Right atrium auricular region (tissue), 2 donors: ENCODE results near the gene DISP3. TPM values are rescaled to one million over a fixed set of nuclear protein-coding genes. Genes with fewer than 3 reads are reported as not detected.

ENCODE experiments used
- DNase-seq: peaks from one replicate; pipeline ENCODE4 v3.0.0-alpha.2; 2019; ENCODE audit warnings: low spot score
- H3K27ac ChIP-seq, 2 donors: fragments of 200-600 bp; sonication (generic); 1 replicate in 1 of 2; 2 replicates in 1 of 2; pipeline ENCODE4 v1.5.1; 2016 to 2019
- H3K27me3 ChIP-seq, 2 donors: fragments of 200-600 bp; sonication (generic); one replicate each; pipeline versions ENCODE4 v1.5.1 to v1.6.0; 2017 to 2019
- H3K36me3 ChIP-seq: fragments of 200-600 bp; sonication (generic); one replicate; pipeline ENCODE4 v1.5.1; 2016
- H3K4me1 ChIP-seq, 2 donors: fragments of 200-600 bp; sonication (generic); one replicate each; pipeline versions ENCODE4 v1.5.1 to v1.6.0; 2017 to 2019
- H3K4me3 ChIP-seq, 2 donors: fragments of 200-600 bp; sonication (generic); 1 replicate in 1 of 2; 2 replicates in 1 of 2; pipeline ENCODE4 v1.5.1; 2017 to 2019; ENCODE audit warnings: mild to moderate bottlenecking in 1 of 2, moderate library complexity in 1 of 2
- H3K9me3 ChIP-seq, 2 donors: fragments of 200-600 bp; sonication (generic); one replicate each; pipeline ENCODE4 v1.5.1; 2019
- total RNA-seq, 2 donors: library from RNA; depleted of rRNA; stranded (reverse); fragments of >200 nt; gene quantifications; one replicate each; pipeline ENCODE4 v1.1.0, GENCODE V29; 2016
- TF ChIP-seq, protein P1 (sequence below), 2 donors: fragments of 200-600 bp; sonication (generic); IDR thresholded peaks; one replicate each; pipeline ENCODE4 v1.5.1; 2019; ENCODE audit warnings: antibody characterized with exemption in 2 of 2

The DISP3 gene
- total RNA-seq, 2 donors from 2014 or later: 0.16 TPM; not detected in 1

DNA sequence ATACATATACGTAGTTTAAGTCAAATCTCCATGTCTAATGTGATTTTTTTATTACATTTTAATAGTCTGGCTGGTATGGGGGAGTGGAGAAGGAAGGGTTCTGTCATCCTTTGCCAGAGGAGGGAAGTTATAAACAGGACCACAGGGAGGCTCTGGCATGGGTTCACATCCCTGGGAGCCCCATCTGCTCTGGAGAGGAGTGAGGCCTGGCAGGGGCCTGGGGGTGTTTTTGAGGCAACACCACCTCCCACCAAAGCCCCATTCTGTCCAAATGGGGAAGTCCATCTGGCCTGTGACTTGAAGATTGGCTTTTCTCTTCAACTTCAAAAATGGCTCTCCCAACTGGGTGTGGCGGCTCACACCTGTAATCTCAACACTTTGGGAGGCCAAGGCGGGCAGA is 15.8 kb downstream of the DISP3 start:
- no peak for DNase-seq
- Histone ChIP-seq H3K4me1 (no peaks in the 10 kb centered on the region), H3K27me3 (no peaks in the 10 kb centered on the region), H3K36me3 (no peaks in the 10 kb centered on the region), H3K9me3 (peaks cover 0 to 10% of the 10 kb centered on the region in 2 donors), H3K27ac (no peak overlapping the region), H3K4me3 (no peak overlapping the region)
- TF ChIP-seq, protein P1, sequence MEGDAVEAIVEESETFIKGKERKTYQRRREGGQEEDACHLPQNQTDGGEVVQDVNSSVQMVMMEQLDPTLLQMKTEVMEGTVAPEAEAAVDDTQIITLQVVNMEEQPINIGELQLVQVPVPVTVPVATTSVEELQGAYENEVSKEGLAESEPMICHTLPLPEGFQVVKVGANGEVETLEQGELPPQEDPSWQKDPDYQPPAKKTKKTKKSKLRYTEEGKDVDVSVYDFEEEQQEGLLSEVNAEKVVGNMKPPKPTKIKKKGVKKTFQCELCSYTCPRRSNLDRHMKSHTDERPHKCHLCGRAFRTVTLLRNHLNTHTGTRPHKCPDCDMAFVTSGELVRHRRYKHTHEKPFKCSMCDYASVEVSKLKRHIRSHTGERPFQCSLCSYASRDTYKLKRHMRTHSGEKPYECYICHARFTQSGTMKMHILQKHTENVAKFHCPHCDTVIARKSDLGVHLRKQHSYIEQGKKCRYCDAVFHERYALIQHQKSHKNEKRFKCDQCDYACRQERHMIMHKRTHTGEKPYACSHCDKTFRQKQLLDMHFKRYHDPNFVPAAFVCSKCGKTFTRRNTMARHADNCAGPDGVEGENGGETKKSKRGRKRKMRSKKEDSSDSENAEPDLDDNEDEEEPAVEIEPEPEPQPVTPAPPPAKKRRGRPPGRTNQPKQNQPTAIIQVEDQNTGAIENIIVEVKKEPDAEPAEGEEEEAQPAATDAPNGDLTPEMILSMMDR (IDR thresholded peaks at IDR 0.05): no peak

DNA sequence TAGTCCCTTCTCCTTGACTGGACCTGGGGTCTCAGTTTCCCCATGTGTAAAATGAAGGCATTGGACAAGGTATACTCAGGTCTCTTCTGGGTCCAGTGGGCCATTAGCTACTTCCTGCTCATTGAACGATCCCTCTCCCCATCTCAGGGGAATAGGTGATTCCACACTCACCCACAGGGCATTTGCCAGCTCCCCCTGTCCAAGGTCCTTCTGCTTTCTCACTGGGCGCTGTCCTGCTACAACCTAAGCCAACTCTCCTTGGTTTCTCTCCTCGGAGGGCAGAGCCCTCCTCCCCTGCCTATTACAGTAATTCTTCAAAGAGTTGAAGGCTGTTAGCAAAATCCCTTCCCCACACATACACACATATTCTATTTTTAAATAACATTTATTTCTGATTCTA is 16.6 kb downstream of the DISP3 start:
- Histone ChIP-seq H3K36me3 (no peaks in the 10 kb centered on the region), H3K9me3 (peaks cover 0 to 10% of the 10 kb centered on the region in 2 donors), H3K27ac (no peak overlapping the region), H3K27me3 (no peaks in the 10 kb centered on the region), H3K4me3 (no peak overlapping the region), H3K4me1 (no peaks in the 10 kb centered on the region)
- DNase-seq: no peak
- TF ChIP-seq, protein P1 (IDR thresholded peaks at IDR 0.05): no peak

DNA sequence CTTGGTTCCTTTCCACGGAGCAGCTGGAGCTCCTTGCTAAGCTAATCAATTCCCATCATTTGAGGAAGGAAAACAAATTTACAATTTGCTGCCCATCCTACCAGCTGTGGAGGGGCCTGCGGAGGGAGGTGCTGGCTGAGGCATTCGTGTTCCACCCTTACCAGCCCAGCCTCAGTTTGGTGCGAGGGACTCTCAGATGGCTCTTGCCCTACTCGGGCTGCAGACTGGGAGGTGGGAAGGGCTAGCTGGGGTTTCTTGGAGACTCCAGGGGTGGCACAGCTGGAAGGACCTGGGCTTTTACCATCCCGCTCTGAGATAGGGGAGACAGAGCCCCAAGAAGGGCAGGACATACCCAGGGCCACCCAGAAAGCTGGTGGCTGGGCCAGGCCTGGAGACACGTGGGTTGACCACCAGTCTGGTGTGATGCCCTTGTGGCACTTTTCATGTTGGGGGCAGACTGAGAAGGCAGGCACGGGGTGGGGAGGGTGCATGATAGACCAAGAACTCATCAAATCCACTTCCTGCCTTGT is 17.7 kb downstream of the DISP3 start:
- no peak for DNase-seq
- H3K27me3 ChIP-seq: no peaks in the 10 kb centered on the region
- peaks cover 0 to 10% of the 10 kb centered on the region in 2 donors for H3K9me3 ChIP-seq
- TF ChIP-seq, protein P1 (IDR thresholded peaks at IDR 0.05): no peak
- H3K27ac ChIP-seq: no peak overlapping the region
- H3K4me1 ChIP-seq: no peaks in the 10 kb centered on the region
- H3K4me3 ChIP-seq: no peak overlapping the region
- no peaks in the 10 kb centered on the region for H3K36me3 ChIP-seq

DNA sequence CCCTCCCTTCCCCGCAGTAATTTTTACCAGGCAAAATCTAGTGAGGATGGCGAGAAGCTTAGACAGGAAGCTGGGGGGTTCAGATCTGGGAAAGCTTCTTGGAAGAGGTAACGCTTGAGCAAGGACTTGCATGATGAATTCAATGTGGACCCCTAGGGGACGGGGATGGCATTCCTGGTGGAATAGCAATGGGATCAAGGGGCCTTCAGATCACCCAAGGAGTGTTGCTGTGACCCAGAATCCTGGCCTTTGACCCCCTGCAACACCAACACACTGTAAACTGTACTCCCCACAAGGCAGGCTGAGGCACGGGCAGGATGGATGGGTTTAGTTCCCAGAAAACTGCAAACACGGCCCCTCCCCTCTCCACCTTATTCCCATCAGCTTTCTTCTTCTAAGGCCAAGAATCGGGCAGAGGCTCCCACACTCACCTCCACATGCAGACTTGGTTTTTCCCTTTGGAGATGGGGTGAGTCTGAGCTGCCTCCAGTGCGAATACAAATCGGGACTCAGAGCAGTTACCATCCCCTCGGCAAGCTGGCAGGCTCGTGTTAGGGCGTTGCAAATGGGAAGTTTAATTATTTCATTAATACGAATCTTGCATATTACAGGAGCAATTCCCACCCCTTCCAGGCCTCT is 20.1 kb downstream of the DISP3 start:
- TF ChIP-seq, protein P1 (IDR thresholded peaks at IDR 0.05): no peak
- Histone ChIP-seq H3K27ac (no peak overlapping the region), H3K9me3 (peaks cover 0 to 2% of the 10 kb centered on the region in 2 donors), H3K27me3 (no peaks in the 10 kb centered on the region), H3K4me3 (no peak overlapping the region), H3K36me3 (no peaks in the 10 kb centered on the region), H3K4me1 (no peaks in the 10 kb centered on the region)
- no peak for DNase-seq

DNA sequence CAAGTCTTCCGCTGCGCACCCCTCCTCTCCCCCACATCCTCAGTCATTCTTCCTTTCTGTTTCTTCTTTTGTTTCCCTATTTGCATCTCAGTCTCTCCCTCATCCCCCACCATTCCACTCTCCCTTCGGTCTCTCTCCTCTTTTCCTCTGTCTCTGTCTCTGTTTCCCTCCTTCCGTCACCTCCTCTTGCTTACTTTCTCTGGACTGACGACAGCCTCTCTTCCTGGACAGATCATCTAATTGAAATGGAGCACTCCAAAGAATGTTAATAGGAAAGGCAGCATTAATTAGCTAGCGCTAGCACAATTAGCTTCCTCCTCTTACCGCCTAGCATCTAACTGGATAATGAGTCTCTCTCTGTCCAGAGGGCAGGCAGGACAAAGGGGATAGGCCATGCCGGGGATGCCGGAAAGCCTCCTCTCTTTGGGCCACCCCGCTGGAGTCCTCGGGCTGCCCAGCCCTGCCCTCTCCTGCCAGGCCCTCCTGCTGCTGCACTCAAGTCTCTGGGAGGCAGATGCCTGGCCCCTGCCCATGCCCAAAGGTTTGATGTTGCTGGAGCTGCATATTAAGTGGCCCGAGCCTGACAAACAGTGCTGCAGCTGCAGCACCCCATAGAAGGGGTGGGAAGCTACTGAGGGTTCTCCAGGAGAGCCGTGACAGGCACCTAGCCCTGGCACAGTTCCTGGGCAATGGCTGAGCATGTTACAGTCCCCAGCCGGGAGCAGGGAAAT is 20.8 kb downstream of the DISP3 start:
- DNase-seq: no peak
- H3K9me3 ChIP-seq: peaks cover 0 to 9% of the 10 kb centered on the region in 2 donors
- H3K4me3 ChIP-seq: no peak overlapping the region
- H3K36me3 ChIP-seq: no peaks in the 10 kb centered on the region
- H3K27me3 ChIP-seq: no peaks in the 10 kb centered on the region
- H3K4me1 ChIP-seq: no peaks in the 10 kb centered on the region
- TF ChIP-seq, protein P1 (IDR thresholded peaks at IDR 0.05): no peak
- no peak overlapping the region for H3K27ac ChIP-seq
